Left lung (tissue), 10 donors: Measurements from ENCODE around the gene MDFIC. TPM values are rescaled to one million over a fixed set of nuclear protein-coding genes. Genes with fewer than 3 reads are reported as not detected.
A peak's percentile ranks its signal among the peaks of the same experiment; 100 is the strongest.

Experiments used
- ATAC-seq: fragments of 200-7000 bp; cut with Tn5 transposase; one replicate; pipeline ENCODE4 v1.9.1; 2020; ENCODE audit warnings: moderate library complexity
- DNase-seq, 4 donors: peaks; one replicate each; pipeline ENCODE4 v3.0.0-alpha.2; 2013 to 2020
- H3K27ac ChIP-seq, 2 donors: fragments of 200-600 bp; sonication (generic) in 1 of 2; one replicate each; pipeline versions ENCODE4 v1.5.0 to v1.8.0; 2020 to 2021
- H3K27me3 ChIP-seq, 2 donors: fragments of 200-600 bp; sonication (generic) in 1 of 2; one replicate each; pipeline versions ENCODE4 v1.5.0 to v1.8.0; 2020 to 2021
- H3K36me3 ChIP-seq, 2 donors: fragments of 200-600 bp; sonication (generic) in 1 of 2; one replicate each; pipeline versions ENCODE4 v1.5.0 to v1.8.0; 2020 to 2021
- H3K4me1 ChIP-seq, 2 donors: fragments of 200-600 bp; one replicate each; pipeline ENCODE4 v1.8.0; 2021
- H3K4me3 ChIP-seq, 2 donors: fragments of 200-600 bp; sonication (generic) in 1 of 2; one replicate each; pipeline versions ENCODE4 v1.5.0 to v1.8.0; 2020 to 2021; ENCODE audit warnings: mild to moderate bottlenecking in 1 of 2
- H3K9me3 ChIP-seq, 2 donors: fragments of 200-600 bp; sonication (generic) in 1 of 2; one replicate each; pipeline versions ENCODE4 v1.5.0 to v1.8.0; 2020 to 2021
- CTCF ChIP-seq, 2 donors: fragments of 200-600 bp; sonication (generic) in 1 of 2; IDR thresholded peaks; one replicate each; pipeline versions ENCODE4 v1.5.0 to v1.8.0; 2021; ENCODE audit warnings: antibody characterized with exemption in 2 of 2
- intact Hi-C, 2 donors: fragments of 100-400 bp; cut with DNase I; formaldehyde crosslinking; loops; one replicate each; pipeline versions ENCODE4 v1.11.2 to v1.14.2; 2022
- polyA plus RNA-seq, 6 donors: library from polyadenylated mRNA; unstranded; fragments of 120-200 nt; gene quantifications; one replicate each; pipeline ENCODE4 v1.2.1, GENCODE V29; 2013; ENCODE audit not compliant: insufficient read length in 6 of 6
- total RNA-seq, 2 donors: library from RNA; stranded (reverse); fragmentation: NEBNext Ultra II Directional; extraction: Animal tissue kit (Norgen Biotek cat#: 25700); gene quantifications; one replicate each; pipeline ENCODE4 v1.2.1, GENCODE V29; 2021
- donor health status: DM: no; HTN: yes; CAD: no.
- donor health status: DM: no; HTN: no; CAD: no.

The MDFIC gene
- total and polyA plus RNA-seq, 8 donors, result 30.8 to 64.4 (median 57.9) TPM

GRCh38 chr7:115005953-115006352 lies 84.1 kb downstream of the MDFIC start:
- TF ChIP-seq CTCF (IDR thresholded peaks at IDR 0.05), result no peak
- H3K9me3 ChIP-seq, result no peaks in the 10 kb centered on the region
- H3K4me1 ChIP-seq, result peaks cover 13 to 30% of the 10 kb centered on the region in 2 donors
- H3K36me3 ChIP-seq, result no peaks in the 10 kb centered on the region
- H3K4me3 ChIP-seq, result no peak overlapping the region
- DNase-seq (no peak), ATAC-seq (no peak)
- H3K27ac ChIP-seq, result no peak overlapping the region
- intact Hi-C loops, result loop anchor here in 1 of 2 donors (10.0 kb wide), 1 partner anchor 71 kb away; no protein-coding TSS in a partner anchor
- no peaks in the 10 kb centered on the region for H3K27me3 ChIP-seq

- no peak overlapping the region for H3K4me3 ChIP-seq
- H3K27ac ChIP-seq, result peak overlapping the region; percentile 39 to 69
- TF ChIP-seq CTCF (IDR thresholded peaks at IDR 0.05), result no peak
- ATAC-seq (no peak), DNase-seq (no peak)
- H3K9me3 ChIP-seq, result no peaks in the 10 kb centered on the region
- H3K36me3 ChIP-seq, result no peaks in the 10 kb centered on the region
- H3K4me1 ChIP-seq, result peaks cover 13 to 30% of the 10 kb centered on the region in 2 donors
- H3K27me3 ChIP-seq, result no peaks in the 10 kb centered on the region
- intact Hi-C loops, result loop anchor here in 1 of 2 donors (10.0 kb wide), 1 partner anchor 73 kb away; no protein-coding TSS in a partner anchor
These were observed 85.9 kb downstream of the MDFIC start for GRCh38 chr7:115007751-115008150.

GRCh38 chr7:115008465-115009114 lies 86.7 kb downstream of the MDFIC start:
- intact Hi-C loops, result loop anchor here in 1 of 2 donors (10.0 kb wide), 1 partner anchor 74 kb away; no protein-coding TSS in a partner anchor
- Histone ChIP-seq H3K36me3 (no peaks in the 10 kb centered on the region), H3K27ac (peak overlapping the region; percentile 39 to 69), H3K4me3 (no peak overlapping the region), H3K4me1 (peaks cover 13 to 30% of the 10 kb centered on the region in 2 donors), H3K9me3 (no peaks in the 10 kb centered on the region), H3K27me3 (no peaks in the 10 kb centered on the region)
- TF ChIP-seq CTCF (IDR thresholded peaks at IDR 0.05), result no peak
- DNase-seq (peak in 1 of 4 donors; percentile 53), ATAC-seq (peak; percentile 75)

GRCh38 chr7:115009139-115009538 lies 87.2 kb downstream of the MDFIC start:
- TF ChIP-seq CTCF (IDR thresholded peaks at IDR 0.05), result no peak
- intact Hi-C loops, result loop anchor here in 1 of 2 donors (10.0 kb wide), 1 partner anchor 74 kb away; no protein-coding TSS in a partner anchor
- no peaks in the 10 kb centered on the region for H3K36me3 ChIP-seq
- H3K27ac ChIP-seq, result peak overlapping the region; percentile 39 to 69
- H3K4me3 ChIP-seq, result no peak overlapping the region
- H3K4me1 ChIP-seq, result peaks cover 13 to 30% of the 10 kb centered on the region in 2 donors
- H3K27me3 ChIP-seq, result no peaks in the 10 kb centered on the region
- ATAC-seq, result peak; percentile 37
- H3K9me3 ChIP-seq, result no peaks in the 10 kb centered on the region
- DNase-seq, result no peak

GRCh38 chr7:115009736-115010440 lies 88.0 kb downstream of the MDFIC start:
- H3K27ac ChIP-seq, result peak overlapping the region; percentile 39 to 69

More at GRCh38 chr7:115009736-115010440, 88.0 kb downstream of the MDFIC start:
- H3K36me3 ChIP-seq, result no peaks in the 10 kb centered on the region
- intact Hi-C loops, result loop anchor here in 1 of 2 donors (10.0 kb wide), 1 partner anchor 75 kb away; no protein-coding TSS in a partner anchor
- no peaks in the 10 kb centered on the region for H3K9me3 ChIP-seq
- H3K4me1 ChIP-seq, result peaks cover 13 to 30% of the 10 kb centered on the region in 2 donors
- H3K27me3 ChIP-seq, result no peaks in the 10 kb centered on the region
- DNase-seq, result peak in 3 of 4 donors; percentile 38 to 84 (median 57)
- no peak for TF ChIP-seq CTCF (IDR thresholded peaks at IDR 0.05)
- peak; percentile 69 for ATAC-seq
- H3K4me3 ChIP-seq, result no peak overlapping the region
